HCT116 (cell line): ENCODE measurements around the gene UGT1A6. TPM values are rescaled to one million over a fixed set of nuclear protein-coding genes. Genes with fewer than 3 reads are reported as not detected.

Source experiments
- ATAC-seq: fragments of 200-7000 bp; cut with Tn5 transposase; 2 replicates; pipeline ENCODE4 v1.9.1; 2020; ENCODE audit warnings: mild to moderate bottlenecking, moderate library complexity
- BruUV-seq: library from RNA; stranded (reverse); fragments of 400-500 nt; replicated peaks from 2 replicates; lab custom pipeline; 2021; lab: Mats Ljungman, UMichigan
- CTCF ChIA-PET: fragments of 300-600 bp; sonication (Branson Sonifier 250); formaldehyde crosslinking; loops from one replicate; lab custom pipeline; 2021; ENCODE audit warnings: antibody characterized with exemption; lab: Charles Lee
- POLR2A ChIA-PET: fragments of 300-600, 350-600 bp; sonication (Branson Sonifier 250); formaldehyde crosslinking; loops from one replicate; lab custom pipeline; 2021; ENCODE audit warnings: antibody characterized with exemption; lab: Charles Lee
- RAD21 ChIA-PET, 2 experiments: fragments of 300-600 bp; sonication (Branson Sonifier 250); formaldehyde crosslinking; loops; one replicate each; lab custom pipeline; 2023; ENCODE audit warnings: low total read pairs in 2 of 2; ENCODE audit not compliant: uncharacterized antibody in 2 of 2, unreplicated experiment in 2 of 2, low non-redundant PET in 1 of 2; lab: Charles Lee
- DNase-seq: peaks from one replicate; pipeline ENCODE4 v3.0.0-alpha.2; 2010; ENCODE audit warnings: low read depth, low spot score
- H2AFZ ChIP-seq: fragments of 200-600 bp; shearing (Covaris generic), sonication (generic); 2 replicates; pipeline ENCODE4 v1.6.1; 2017; ENCODE audit warnings: low read depth, mixed run types, mixed read lengths, antibody characterized with exemption, low read length; ENCODE audit not compliant: poor library complexity, severe bottlenecking
- H3K27ac ChIP-seq: 2 replicates; pipeline ENCODE4 v1.5.1; 2012; ENCODE audit warnings: low read depth, low read length
- H3K27me3 ChIP-seq: fragments of 200-600 bp; sonication (generic); 2 replicates; pipeline ENCODE4 v1.6.1; 2016; ENCODE audit warnings: mixed run types, low read length, mixed read lengths; ENCODE audit not compliant: insufficient read depth
- H3K36me3 ChIP-seq, 2 experiments: fragments of 200-500 bp in 1 of 2; fragments of 200-600 bp in 1 of 2; sonication (Bioruptor generic) in 1 of 2; sonication (generic) in 1 of 2; 2 replicates each; pipeline versions ENCODE4 v1.5.1 to v1.6.1; 2014 to 2016; ENCODE audit warnings: low read length in 2 of 2, inconsistent platforms in 1 of 2, mixed read lengths in 1 of 2, mixed run types in 1 of 2; ENCODE audit not compliant: insufficient read depth in 2 of 2, control insufficient read depth in 1 of 2
- H3K4me1 ChIP-seq, 2 experiments: fragments of 200-600 bp in 1 of 2; sonication (generic) in 1 of 2; 2 replicates each; pipeline versions ENCODE4 v1.5.1 to v1.6.1; 2012 to 2017; ENCODE audit warnings: low read length in 2 of 2, inconsistent platforms in 1 of 2, mild to moderate bottlenecking in 1 of 2, mixed read lengths in 1 of 2, mixed run types in 1 of 2, moderate library complexity in 1 of 2; ENCODE audit not compliant: insufficient read depth in 2 of 2, control insufficient read depth in 1 of 2
- H3K4me2 ChIP-seq: fragments of 200-600 bp; sonication (generic); 2 replicates; pipeline ENCODE4 v1.6.1; 2017; ENCODE audit warnings: mixed run types, low read length, mixed read lengths
- H3K4me3 ChIP-seq, 2 experiments: fragments of 200-600 bp in 1 of 2; sonication (generic) in 1 of 2; replicated peaks in 1 of 2; 2 replicates each; pipeline ENCODE4 v1.5.1; 2011 to 2016; ENCODE audit warnings: low read length in 2 of 2, control low read depth in 1 of 2, low read depth in 1 of 2, mild to moderate bottlenecking in 1 of 2, mixed read lengths in 1 of 2, mixed run types in 1 of 2
- H3K79me2 ChIP-seq: fragments of 200-600 bp; sonication (generic); 2 replicates; pipeline ENCODE4 v1.6.1; 2017; ENCODE audit warnings: mild to moderate bottlenecking, mixed run types, low read length, moderate library complexity, mixed read lengths; ENCODE audit not compliant: insufficient read depth
- H3K9ac ChIP-seq: fragments of 200-600 bp; sonication (generic); 2 replicates; pipeline ENCODE4 v1.6.1; 2016; ENCODE audit warnings: low read length, mixed read lengths
- H3K9me2 ChIP-seq: fragments of 200-600 bp; sonication (generic), shearing (Covaris generic); 2 replicates; pipeline ENCODE4 v1.6.1; 2017; ENCODE audit warnings: mixed run types, mild to moderate bottlenecking, moderate library complexity; ENCODE audit not compliant: insufficient read depth
- H3K9me3 ChIP-seq, 2 experiments: fragments of 200-500 bp in 1 of 2; fragments of 200-600 bp in 1 of 2; sonication (Bioruptor generic) in 1 of 2; sonication (generic) in 1 of 2; 2 replicates each; pipeline ENCODE4 v1.6.1; 2014 to 2017; ENCODE audit warnings: low read length in 2 of 2, mixed read lengths in 2 of 2, inconsistent platforms in 1 of 2, low read depth in 1 of 2, mild to moderate bottlenecking in 1 of 2, mixed run types in 1 of 2, moderate library complexity in 1 of 2; ENCODE audit not compliant: control insufficient read depth in 1 of 2, insufficient read depth in 1 of 2
- H4K20me1 ChIP-seq: fragments of 200-600 bp; sonication (generic), shearing (Covaris generic); 2 replicates; pipeline ENCODE4 v1.6.1; 2017; ENCODE audit warnings: mixed run types, mild to moderate bottlenecking, moderate library complexity; ENCODE audit not compliant: insufficient read depth
- ATF3 ChIP-seq: IDR thresholded peaks from 2 replicates; pipeline ENCODE4 v1.6.1; 2012
- CBX3 ChIP-seq: IDR thresholded peaks from 2 replicates; pipeline ENCODE4 v1.6.1; 2012; ENCODE audit warnings: low read depth
- CEBPB ChIP-seq: IDR thresholded peaks from 2 replicates; pipeline ENCODE4 v1.6.1; 2012; ENCODE audit warnings: low read depth
- EGR1 ChIP-seq: IDR thresholded peaks from 2 replicates; pipeline ENCODE4 v1.6.1; 2012; ENCODE audit warnings: low read depth
- EZH2 ChIP-seq: fragments of 200-600 bp; sonication (generic); IDR thresholded peaks from 2 replicates; pipeline ENCODE4 v1.6.1; 2017; ENCODE audit warnings: antibody characterized with exemption, mixed run types
- EZH2phosphoT487 ChIP-seq: fragments of 200-600 bp; IDR thresholded peaks from 2 replicates; pipeline ENCODE4 v1.6.1; 2018; ENCODE audit warnings: antibody characterized with exemption, borderline replicate concordance
- MAX ChIP-seq: IDR thresholded peaks from 2 replicates; pipeline ENCODE4 v1.6.1; 2012
- POLR2A ChIP-seq: IDR thresholded peaks from 2 replicates; pipeline ENCODE4 v1.7.0; 2011; ENCODE audit warnings: borderline replicate concordance; ENCODE audit not compliant: insufficient read depth, insufficient read length; ENCODE audit errors: extremely low read depth
- POLR2AphosphoS5 ChIP-seq: IDR thresholded peaks from 2 replicates; pipeline ENCODE4 v1.6.1; 2011; ENCODE audit warnings: mild to moderate bottlenecking, low read depth, low read length, moderate library complexity
- REST ChIP-seq: IDR thresholded peaks from 2 replicates; pipeline ENCODE4 v1.6.1; 2012; ENCODE audit warnings: low read depth
- SIN3A ChIP-seq: IDR thresholded peaks from 2 replicates; pipeline ENCODE4 v1.6.1; 2012; ENCODE audit warnings: low read depth
- TCF7L2 ChIP-seq: IDR thresholded peaks from 2 replicates; pipeline ENCODE4 v1.7.0; 2011; ENCODE audit warnings: borderline replicate concordance, inconsistent platforms; ENCODE audit not compliant: insufficient read depth, insufficient read length; ENCODE audit errors: extremely low read depth
- YY1 ChIP-seq: IDR thresholded peaks from 2 replicates; pipeline ENCODE4 v1.6.1; 2011; ENCODE audit warnings: low read length, low read depth, moderate library complexity, mild to moderate bottlenecking; ENCODE audit not compliant: insufficient replicate concordance; ENCODE audit errors: extremely low read depth
- ZNF274 ChIP-seq: fragments of 200-500 bp; sonication (Bioruptor generic); IDR thresholded peaks from 2 replicates; pipeline ENCODE4 v1.6.1; 2014; ENCODE audit warnings: mild to moderate bottlenecking, low read depth, low read length, inconsistent platforms
- intact Hi-C: fragments of 100-400 bp; cut with micrococcal nuclease; formaldehyde crosslinking; loops from 2 replicates; pipeline ENCODE4 v1.10.0; 2022
- total RNA-seq: library from RNA; stranded (reverse); gene quantifications from one replicate; pipeline ENCODE4 v1.2.1, GENCODE V29; 2021; ENCODE audit not compliant: unreplicated experiment

UGT1A6 gene
- total RNA-seq, 1 experiment from 2014 or later: not detected

- TF ChIP-seq CEBPB (no peak), CBX3 (no peak), SIN3A (no peak), ZNF274 (no peak)
- TF ChIP-seq, all 23 proteins: peak for 0
- Histone ChIP-seq H4K20me1 (no peaks in the 10 kb centered on the region), H3K4me3 (no peak overlapping the region), H3K9me3 (no peaks in the 10 kb centered on the region), H2AFZ (no peak overlapping the region), H3K27me3 (no peaks in the 10 kb centered on the region), H3K4me2 (no peak overlapping the region), H3K4me1 (no peaks in the 10 kb centered on the region), H3K79me2 (no peaks in the 10 kb centered on the region), H3K9me2 (no peaks in the 10 kb centered on the region), H3K9ac (no peak overlapping the region), H3K36me3 (no peaks in the 10 kb centered on the region), H3K27ac (no peak overlapping the region)
- ChIA-PET RAD21 (no interaction called here), CTCF (no interaction called here), POLR2A (no interaction called here)
- BruUV-seq: no TSS peak
- intact Hi-C loops: no loop called here
- DNase-seq (no peak), ATAC-seq (no peak)
These were observed 19.8 kb upstream of the UGT1A6 start for GRCh38 chr2:233672886-233673285.

- Histone ChIP-seq H3K36me3 (no peaks in the 10 kb centered on the region), H3K27ac (no peak overlapping the region), H3K9me2 (no peaks in the 10 kb centered on the region), H3K9me3 (no peaks in the 10 kb centered on the region), H3K4me2 (no peak overlapping the region), H3K79me2 (no peaks in the 10 kb centered on the region), H3K4me3 (no peak overlapping the region), H4K20me1 (no peaks in the 10 kb centered on the region), H3K27me3 (peaks cover 6% of the 10 kb centered on the region; the same call in 1 of the 2 replicates), H3K9ac (no peak overlapping the region), H3K4me1 (no peaks in the 10 kb centered on the region), H2AFZ (peak overlapping the region; percentile 72)
- RAD21 ChIA-PET: no interaction called here
- POLR2A ChIA-PET: no interaction called here
- no peak for ATAC-seq
- no peak for DNase-seq
- BruUV-seq: no TSS peak
- intact Hi-C loops: no loop called here
- CTCF ChIA-PET: no interaction called here
- TF ChIP-seq POLR2AphosphoS5 (no peak), POLR2A (no peak), EZH2phosphoT487 (no peak), TCF7L2 (no peak), YY1 (no peak), REST (no peak), SIN3A (no peak), CEBPB (no peak), EZH2 (no peak), ATF3 (no peak), MAX (no peak), EGR1 (no peak)
These were observed 18.8 kb upstream of the UGT1A6 start for GRCh38 chr2:233673896-233674295.
